Stimulated activated naive CD8-positive, alpha-beta T cell treated with anti-CD3 and anti-CD28 coated beads, Interleukin-15, Interleukin-2, amounts not matched to agents 100 ng/mL and 50 ng/mL, for 24 hours (primary cell): ENCODE data around the gene C14orf180.
"Not testable (repeated sequence)": the region's sequence is repeated elsewhere in the genome, so short reads cannot be mapped to it uniquely, and the experiment has no call there.

Source experiments
- H3K27ac Mint-ChIP-seq: one replicate; pipeline ENCODE4 v1.8.0; 2021; ENCODE audit warnings: mild to moderate bottlenecking, mixed read lengths
- H3K27me3 Mint-ChIP-seq: one replicate; pipeline ENCODE4 v1.8.0; 2021; ENCODE audit warnings: mixed read lengths
- H3K36me3 Mint-ChIP-seq: one replicate; pipeline ENCODE4 v1.8.0; 2021; ENCODE audit warnings: low read depth, mixed read lengths
- H3K4me1 Mint-ChIP-seq: one replicate; pipeline ENCODE4 v1.8.0; 2021; ENCODE audit warnings: low read depth, mixed read lengths
- H3K4me3 Mint-ChIP-seq: one replicate; pipeline ENCODE4 v1.8.0; 2021; ENCODE audit warnings: mild to moderate bottlenecking, mixed read lengths
- H3K9me3 Mint-ChIP-seq: one replicate; pipeline ENCODE4 v1.8.0; 2021; ENCODE audit warnings: mixed read lengths

Gene C14orf180

DNA sequence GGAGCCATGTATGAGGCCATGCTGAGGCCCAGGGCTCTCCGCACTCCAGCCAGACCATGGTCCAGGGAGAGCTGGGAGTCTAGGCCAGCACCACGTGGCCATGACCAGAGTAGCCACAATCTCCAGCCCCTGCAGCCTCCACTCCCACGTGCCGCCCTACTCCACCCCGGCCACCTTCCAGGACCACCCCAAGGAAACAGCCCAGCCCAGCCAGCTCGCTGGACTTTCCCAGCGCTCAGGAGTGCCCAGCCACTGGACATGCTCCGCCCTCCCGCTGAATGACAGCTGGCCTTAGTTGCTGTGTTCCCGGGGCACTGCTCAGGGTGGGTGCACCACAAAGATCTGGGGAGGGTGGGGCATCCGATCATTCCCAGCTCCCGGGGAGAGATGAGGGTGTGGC lies 2.1 kb upstream of the C14orf180 start:
- Mint-ChIP-seq H3K4me3 (no peak overlapping the region), H3K27ac (no peak overlapping the region), H3K4me1 (no peaks in the 10 kb centered on the region), H3K36me3 (no peaks in the 10 kb centered on the region), H3K9me3 (no peaks in the 10 kb centered on the region), H3K27me3 (no peaks in the 10 kb centered on the region)

DNA sequence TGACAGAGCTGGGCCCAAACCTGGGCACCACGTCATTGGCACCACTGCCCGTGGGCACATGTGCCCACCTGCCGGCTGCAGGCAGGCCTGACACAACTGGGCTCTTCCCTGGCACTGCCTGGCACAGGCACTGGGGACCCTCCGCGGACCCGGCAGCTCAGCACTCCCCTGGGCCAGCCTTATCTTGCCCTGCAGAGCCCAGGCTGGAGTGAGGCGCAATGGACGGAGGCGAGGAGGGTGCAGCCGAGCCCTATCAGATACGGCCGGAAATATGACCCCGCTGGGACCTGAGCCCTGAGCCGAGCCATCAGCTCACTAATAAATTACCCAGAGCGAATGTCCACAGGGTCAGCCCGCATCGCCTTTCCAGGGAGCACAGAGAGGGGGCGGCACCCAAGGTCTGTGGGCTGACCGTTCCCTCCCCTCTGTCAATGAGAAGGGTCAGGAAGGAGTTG lies 1.7 kb upstream of the C14orf180 start:
- no peaks in the 10 kb centered on the region for H3K9me3 Mint-ChIP-seq
- H3K27ac Mint-ChIP-seq = no peak overlapping the region
- H3K4me3 Mint-ChIP-seq = no peak overlapping the region
- H3K36me3 Mint-ChIP-seq = no peaks in the 10 kb centered on the region
- H3K27me3 Mint-ChIP-seq = no peaks in the 10 kb centered on the region
- no peaks in the 10 kb centered on the region for H3K4me1 Mint-ChIP-seq

DNA sequence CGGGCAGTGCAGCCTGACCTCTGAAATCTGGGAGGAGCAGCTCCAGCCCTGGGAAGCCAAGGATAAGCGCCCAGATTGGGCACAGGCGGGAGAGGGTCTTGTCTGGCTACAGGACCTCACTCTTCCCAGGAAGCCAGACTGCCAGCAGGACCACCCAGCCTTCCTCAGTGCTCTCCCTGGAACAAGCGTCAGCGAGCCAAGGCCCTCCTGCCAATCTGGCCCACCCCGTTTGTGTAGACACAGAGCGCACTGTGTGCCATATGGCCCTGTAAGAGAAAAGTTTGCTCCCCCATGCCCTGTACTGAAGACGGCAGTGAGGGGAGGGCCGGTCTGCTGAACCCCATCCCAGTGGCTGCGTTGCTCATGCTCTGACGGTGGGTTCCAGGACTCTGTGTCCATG lies 1.2 kb upstream of the C14orf180 start:
- no peak overlapping the region for H3K27ac Mint-ChIP-seq
- H3K27me3 Mint-ChIP-seq = no peaks in the 10 kb centered on the region
- H3K36me3 Mint-ChIP-seq = no peaks in the 10 kb centered on the region
- no peaks in the 10 kb centered on the region for H3K9me3 Mint-ChIP-seq
- H3K4me3 Mint-ChIP-seq = no peak overlapping the region
- H3K4me1 Mint-ChIP-seq = no peaks in the 10 kb centered on the region

DNA sequence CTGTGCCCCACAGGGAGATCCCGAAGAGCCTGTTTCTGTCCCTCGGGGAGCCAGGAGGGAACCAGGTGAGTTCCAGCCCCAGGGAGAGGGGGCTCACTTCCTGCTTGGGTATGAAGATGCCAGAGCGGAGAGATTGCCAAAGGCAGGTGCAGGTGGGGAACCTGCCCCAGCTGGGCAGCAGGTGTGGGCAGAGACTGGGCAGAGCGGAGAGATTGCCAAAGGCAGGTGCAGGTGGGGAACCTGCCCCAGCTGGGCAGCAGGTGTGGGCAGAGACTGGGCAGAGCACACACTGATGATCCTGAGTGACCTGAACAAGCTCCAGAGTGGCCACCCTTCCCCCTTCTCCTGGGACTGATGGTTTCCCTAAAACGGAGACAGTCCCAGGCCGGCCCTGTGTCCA lies 375 bp downstream of the C14orf180 start:
- H3K27me3 Mint-ChIP-seq, H3K9me3 Mint-ChIP-seq, H3K36me3 Mint-ChIP-seq, H3K4me1 Mint-ChIP-seq, H3K27ac Mint-ChIP-seq, H3K4me3 Mint-ChIP-seq: not testable (repeated sequence)

DNA sequence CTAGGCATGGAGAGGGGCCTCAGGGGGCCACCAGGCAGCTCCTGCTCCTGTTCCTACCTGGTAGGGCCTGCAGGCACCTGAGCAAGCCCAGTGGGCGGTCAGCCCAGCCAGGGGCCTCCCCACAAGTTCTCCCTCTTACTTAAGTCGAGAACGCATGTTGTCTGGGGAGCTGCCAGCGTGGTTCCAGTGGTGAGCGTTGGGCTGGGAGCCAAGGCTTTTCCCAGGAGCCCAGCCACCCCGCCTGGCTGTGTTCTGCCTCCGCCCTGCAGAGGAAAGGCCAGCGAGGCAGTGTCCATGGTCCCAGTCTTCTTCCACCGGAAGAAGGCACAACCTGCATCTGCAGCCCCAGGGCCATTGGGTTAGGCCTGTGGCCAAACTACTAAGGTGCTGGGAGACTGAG lies 1.4 kb downstream of the C14orf180 start:
- Mint-ChIP-seq H3K4me3 (no peak overlapping the region), H3K4me1 (no peaks in the 10 kb centered on the region), H3K27me3 (peaks cover 2% of the 10 kb centered on the region), H3K27ac (no peak overlapping the region), H3K36me3 (no peaks in the 10 kb centered on the region), H3K9me3 (no peaks in the 10 kb centered on the region)

DNA sequence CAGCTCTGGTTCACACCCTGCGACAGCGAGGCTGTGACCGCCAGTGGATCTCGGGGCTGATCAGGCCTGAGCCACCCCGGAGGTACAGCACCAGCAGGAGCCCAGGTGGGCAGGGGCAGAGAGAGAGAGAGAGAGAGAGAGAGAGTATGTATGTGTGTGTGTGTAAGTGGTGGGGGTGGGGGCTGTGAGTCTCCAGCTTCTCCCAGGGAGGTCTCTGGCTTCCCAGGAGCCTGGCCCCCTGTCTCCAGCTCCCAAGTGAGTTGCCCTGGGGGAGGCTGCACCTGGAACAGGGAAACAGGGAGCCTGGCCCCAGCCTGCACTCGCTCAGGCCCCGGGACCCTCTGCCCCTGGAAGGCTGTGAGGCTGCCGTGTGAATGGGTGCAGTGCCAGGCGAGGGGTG lies 2.0 kb downstream of the C14orf180 start:
- no peaks in the 10 kb centered on the region for H3K9me3 Mint-ChIP-seq
- H3K27ac Mint-ChIP-seq = no peak overlapping the region
- no peaks in the 10 kb centered on the region for H3K36me3 Mint-ChIP-seq
- no peak overlapping the region for H3K4me3 Mint-ChIP-seq
- peaks cover 7% of the 10 kb centered on the region for H3K27me3 Mint-ChIP-seq
- H3K4me1 Mint-ChIP-seq = no peaks in the 10 kb centered on the region

DNA sequence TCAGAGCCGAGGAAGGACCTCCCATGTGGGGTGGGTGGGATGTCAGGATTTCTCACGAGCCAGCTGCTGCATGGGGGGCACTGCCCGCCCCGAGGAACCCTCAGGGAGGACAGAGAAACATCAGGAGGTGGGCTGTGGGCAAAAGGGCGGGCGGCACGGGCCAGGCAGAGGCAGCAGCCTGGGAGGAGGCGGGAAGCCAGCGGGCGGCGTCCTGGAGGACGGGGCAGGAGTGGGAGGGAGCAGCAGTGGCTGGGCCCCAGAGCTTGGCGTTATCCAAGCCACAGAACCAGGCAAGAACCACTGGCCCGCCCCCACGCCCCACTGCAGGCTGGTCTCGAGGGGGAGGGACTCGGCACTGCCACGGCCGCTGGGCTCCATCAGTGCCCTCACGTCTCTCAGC lies 2.4 kb downstream of the C14orf180 start:
- peaks cover 7% of the 10 kb centered on the region for H3K27me3 Mint-ChIP-seq
- no peak overlapping the region for H3K4me3 Mint-ChIP-seq

DNA sequence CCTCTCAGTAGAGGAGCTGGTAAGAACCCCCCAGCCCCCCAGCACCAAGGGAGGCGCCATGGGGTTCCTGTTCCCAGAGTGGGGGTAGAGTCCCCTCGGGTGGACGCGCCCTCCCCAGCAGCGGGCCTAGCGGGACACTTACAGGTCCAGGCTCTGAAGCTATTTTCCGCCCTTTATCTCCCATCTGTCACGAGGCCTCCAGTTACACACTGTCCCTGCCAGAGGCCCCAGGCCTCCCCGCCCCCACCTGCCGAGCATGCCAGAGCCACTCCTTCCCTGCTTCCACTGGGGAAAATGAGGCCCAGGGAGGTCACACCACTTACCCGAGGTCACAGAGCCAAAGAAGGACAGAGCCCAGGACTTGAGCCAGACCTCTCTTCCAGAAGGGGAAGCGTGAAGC lies 3.1 kb downstream of the C14orf180 start:
- Mint-ChIP-seq H3K4me3 (no peak overlapping the region), H3K9me3 (no peaks in the 10 kb centered on the region), H3K27ac (no peak overlapping the region), H3K27me3 (peaks cover 7% of the 10 kb centered on the region), H3K36me3 (no peaks in the 10 kb centered on the region), H3K4me1 (no peaks in the 10 kb centered on the region)

More for the DNA sequence above, 2.4 kb downstream of the C14orf180 start:
- Mint-ChIP-seq H3K9me3 (no peaks in the 10 kb centered on the region), H3K36me3 (no peaks in the 10 kb centered on the region), H3K27ac (no peak overlapping the region), H3K4me1 (no peaks in the 10 kb centered on the region)

DNA sequence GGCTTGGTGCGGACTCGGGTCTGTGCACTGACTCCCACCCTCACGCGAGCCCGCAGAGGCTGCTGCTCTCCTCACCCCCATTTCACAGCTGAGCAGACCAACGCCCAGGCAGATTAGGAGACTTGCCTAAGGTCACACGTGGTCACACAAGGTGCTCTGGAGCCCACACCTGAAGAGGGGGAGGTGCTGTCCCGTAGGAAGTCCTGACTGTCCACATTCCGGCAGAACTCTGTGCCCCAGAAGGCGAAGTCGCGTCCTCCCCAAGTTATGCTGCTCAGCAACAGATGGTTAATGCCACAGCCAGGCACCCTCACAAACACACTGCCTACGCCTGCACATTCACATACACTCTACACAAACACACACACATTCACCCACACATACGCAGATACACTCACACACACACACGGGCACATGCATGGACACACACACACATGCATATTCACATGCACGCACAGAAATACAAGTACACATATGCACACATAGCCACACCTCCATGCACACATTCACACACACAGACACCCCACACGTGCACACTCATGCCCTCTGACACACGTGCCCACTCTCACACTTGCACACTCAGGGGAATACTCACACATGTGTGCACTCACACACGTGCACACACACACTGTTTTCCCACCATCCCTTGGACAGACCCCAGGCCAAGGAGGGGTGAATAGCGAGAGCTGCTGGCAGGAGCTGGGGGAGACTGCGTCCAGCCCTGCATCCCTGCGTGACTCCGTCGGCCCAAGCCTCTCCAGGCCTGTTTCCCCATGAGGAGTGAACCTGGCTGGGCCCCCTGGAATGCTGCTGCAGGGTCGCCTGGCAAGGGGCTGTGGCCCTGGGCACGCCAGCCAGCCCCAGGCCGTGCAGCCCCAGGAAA lies 4.1 kb downstream of the C14orf180 start:
- Mint-ChIP-seq H3K27ac (no peak overlapping the region), H3K36me3 (no peaks in the 10 kb centered on the region), H3K4me3 (no peak overlapping the region), H3K4me1 (no peaks in the 10 kb centered on the region), H3K9me3 (no peaks in the 10 kb centered on the region), H3K27me3 (peaks cover 7% of the 10 kb centered on the region)

DNA sequence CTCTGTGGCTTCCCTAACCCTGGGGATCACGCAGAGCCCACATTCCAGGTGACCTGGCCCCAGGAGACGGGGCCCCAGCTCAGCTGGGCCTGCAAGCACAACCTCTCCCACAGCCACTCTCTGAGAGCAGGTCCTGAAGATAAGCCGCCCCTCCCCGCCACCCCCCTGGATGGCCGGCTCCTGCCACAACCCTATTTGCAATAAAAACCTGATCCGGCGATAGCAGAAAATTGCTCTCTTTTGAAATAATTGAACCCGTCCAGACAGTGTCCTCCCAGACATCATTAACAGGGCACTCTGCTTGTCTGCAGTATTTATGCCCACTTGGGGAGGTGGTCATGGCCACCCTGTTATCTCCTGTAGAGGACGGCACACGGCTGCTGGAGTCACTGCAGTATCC lies 5.0 kb downstream of the C14orf180 start:
- peaks cover 7% of the 10 kb centered on the region for H3K27me3 Mint-ChIP-seq
- H3K4me1 Mint-ChIP-seq = no peaks in the 10 kb centered on the region
- H3K27ac Mint-ChIP-seq = no peak overlapping the region

DNA sequence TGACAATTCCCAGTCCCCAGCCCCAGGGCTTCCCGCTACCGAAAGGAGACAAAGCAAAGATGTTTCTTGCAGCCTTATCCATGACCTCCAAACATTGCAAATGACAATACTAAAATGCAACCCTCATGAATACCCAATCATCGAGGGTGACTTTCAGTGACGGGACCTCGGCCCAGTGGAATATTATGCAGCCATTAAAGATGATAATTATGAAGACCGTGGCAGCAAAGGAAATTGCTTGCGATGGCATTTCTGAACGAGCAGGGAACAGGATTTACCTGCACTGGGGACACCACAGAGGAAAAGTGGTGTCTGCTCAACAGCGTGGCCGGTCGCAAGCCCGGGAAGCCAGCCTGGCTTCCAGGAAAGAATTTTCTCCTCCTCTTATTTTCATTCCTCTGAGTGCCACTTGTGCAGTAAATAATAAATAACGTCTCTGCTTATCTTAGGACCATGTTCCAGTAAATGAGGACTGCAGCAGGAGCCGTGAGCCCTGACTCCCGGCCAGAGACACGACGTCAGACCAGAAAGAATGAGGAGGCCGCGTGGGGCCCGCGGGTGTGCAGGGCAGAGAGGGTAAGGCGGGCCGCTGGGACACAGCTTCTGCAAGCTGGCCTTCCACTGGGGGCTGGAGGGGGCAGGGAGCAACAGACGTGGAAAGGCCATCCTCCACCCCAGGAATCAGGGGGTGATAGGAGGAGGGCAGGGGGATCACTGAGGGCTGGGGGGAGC lies 6.6 kb downstream of the C14orf180 start:
- Mint-ChIP-seq H3K4me1 (no peaks in the 10 kb centered on the region), H3K27me3 (peaks cover 7% of the 10 kb centered on the region), H3K36me3 (no peaks in the 10 kb centered on the region), H3K9me3 (no peaks in the 10 kb centered on the region), H3K27ac (no peak overlapping the region), H3K4me3 (no peak overlapping the region)

More for the DNA sequence above, 5.0 kb downstream of the C14orf180 start:
- no peaks in the 10 kb centered on the region for H3K9me3 Mint-ChIP-seq
- no peaks in the 10 kb centered on the region for H3K36me3 Mint-ChIP-seq
- H3K4me3 Mint-ChIP-seq = no peak overlapping the region

DNA sequence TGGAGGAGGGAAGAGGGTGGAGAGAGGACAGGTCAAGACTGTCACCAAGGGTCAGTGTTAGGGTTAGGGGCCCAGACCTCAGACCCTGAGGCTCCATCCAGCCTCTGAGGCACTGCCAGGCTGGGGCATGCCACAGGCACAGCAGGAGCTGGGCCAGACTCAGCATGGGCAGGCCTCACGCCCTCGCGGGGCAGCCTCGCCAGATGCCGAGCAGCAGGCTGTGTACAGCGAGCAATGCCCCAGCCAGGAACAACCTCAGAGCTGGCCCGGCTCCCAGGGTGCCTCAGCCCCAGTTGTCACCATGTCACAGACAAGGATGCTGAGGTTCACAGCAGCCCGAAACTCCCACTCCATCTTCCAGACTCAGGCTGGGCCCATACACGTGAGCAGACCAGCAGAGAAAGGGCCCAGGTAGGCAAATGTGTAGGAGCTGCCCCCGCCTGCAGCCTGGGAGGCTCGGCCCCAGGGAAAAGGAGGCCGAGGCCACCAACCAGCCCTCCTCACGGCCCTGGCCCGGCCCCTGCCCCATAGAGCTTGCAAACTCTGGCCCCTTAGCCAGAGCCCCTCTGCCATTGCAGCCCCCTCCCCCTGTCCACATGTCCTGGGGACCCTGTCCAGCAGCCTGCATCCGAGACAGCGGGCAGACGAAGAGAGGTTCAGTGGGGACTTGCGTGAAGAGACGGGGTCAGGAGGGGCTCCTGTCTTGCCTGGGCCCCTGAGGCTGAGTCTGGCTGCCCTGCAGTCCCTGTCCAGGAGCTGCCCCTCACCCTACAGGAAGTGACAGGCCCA lies 7.5 kb downstream of the C14orf180 start:
- Mint-ChIP-seq H3K4me1 (no peaks in the 10 kb centered on the region), H3K9me3 (no peaks in the 10 kb centered on the region), H3K27ac (no peak overlapping the region), H3K27me3 (peaks cover 7% of the 10 kb centered on the region), H3K36me3 (no peaks in the 10 kb centered on the region), H3K4me3 (no peak overlapping the region)

DNA sequence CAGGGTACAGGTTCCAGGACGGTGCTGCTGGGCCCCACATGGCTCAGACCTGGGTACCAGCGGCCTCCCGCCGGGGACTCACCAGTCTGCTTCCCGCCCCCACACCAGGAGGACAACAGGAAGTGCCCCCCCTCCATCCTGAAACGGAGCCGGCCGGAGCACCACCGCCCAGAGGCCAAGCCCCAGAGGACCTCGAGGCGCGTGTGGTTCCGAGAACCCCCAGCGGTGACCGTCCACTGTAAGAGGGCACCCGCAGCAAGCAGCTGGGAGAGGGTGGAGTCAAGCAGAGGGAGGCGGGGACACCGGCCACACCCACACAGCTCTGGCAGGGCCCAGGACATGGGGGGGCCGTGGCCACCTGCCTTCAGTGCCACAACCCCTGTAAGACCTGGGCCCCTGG lies 8.1 kb downstream of the C14orf180 start:
- Mint-ChIP-seq H3K4me3 (no peak overlapping the region), H3K9me3 (no peaks in the 10 kb centered on the region), H3K4me1 (no peaks in the 10 kb centered on the region), H3K36me3 (no peaks in the 10 kb centered on the region), H3K27ac (no peak overlapping the region), H3K27me3 (peaks cover 7% of the 10 kb centered on the region)

DNA sequence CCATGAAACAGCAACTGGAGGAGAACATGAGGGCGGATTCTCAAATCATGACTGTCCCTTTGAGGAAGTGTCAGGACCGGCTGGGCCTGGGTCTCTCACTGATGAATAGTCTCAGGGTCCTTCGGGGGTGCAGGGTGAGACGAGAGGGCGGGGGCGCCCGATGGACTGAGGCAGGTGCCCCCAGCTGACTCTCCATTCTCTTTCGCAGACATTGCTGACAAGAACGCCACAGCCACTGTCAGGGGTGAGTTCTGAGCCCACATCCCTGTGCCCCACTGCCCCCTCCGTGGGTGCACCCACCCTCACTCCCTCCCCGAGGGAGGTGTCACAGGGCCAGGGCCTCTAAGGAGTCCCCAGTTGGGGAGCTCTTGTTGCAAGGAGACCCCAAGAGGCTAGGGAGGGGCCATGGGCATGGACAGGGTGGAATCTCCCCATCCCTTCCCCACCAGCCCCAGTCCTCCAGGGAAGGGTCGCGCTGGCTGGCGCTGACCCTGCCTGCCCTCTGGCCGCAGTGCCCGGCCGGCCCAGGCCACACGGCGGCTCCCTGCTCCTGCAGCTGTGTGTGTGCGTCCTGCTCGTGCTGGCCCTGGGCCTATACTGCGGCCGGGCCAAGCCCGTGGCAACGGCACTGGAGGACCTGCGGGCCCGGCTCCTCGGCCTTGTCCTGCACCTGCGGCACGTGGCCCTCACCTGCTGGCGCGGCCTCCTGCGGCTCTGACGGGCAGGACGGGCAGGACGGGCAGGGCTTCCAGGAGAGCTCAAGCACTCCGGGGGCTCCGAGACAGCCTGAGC lies 8.7 kb downstream of the C14orf180 start:
- H3K27me3 Mint-ChIP-seq = peaks cover 7% of the 10 kb centered on the region

More for the DNA sequence above, 8.7 kb downstream of the C14orf180 start:
- H3K36me3 Mint-ChIP-seq = no peaks in the 10 kb centered on the region
- H3K27ac Mint-ChIP-seq = no peak overlapping the region
- no peaks in the 10 kb centered on the region for H3K9me3 Mint-ChIP-seq
- no peak overlapping the region for H3K4me3 Mint-ChIP-seq
- no peaks in the 10 kb centered on the region for H3K4me1 Mint-ChIP-seq
